Activated CD4-positive, alpha-beta T cell treated with anti-CD3 and anti-CD28 coated beads, Interleukin-2, amount 10 ng/mL, durations not matched to agents 7 days and 5 days (primary cell): Measurements from ENCODE around the gene CHCHD1. TPM values are rescaled to one million over a fixed set of nuclear protein-coding genes. Genes with fewer than 3 reads are reported as not detected.

ENCODE experiments used
- CTCF ChIA-PET: fragments of 350-600 bp; sonication (Branson Sonifier 250); formaldehyde crosslinking; loops from one replicate; lab custom pipeline; 2021; ENCODE audit warnings: antibody characterized with exemption; lab: Charles Lee
- POLR2A ChIA-PET: fragments of 350-600 bp; sonication (Branson Sonifier 250); formaldehyde crosslinking; loops from one replicate; lab custom pipeline; 2021; ENCODE audit warnings: antibody characterized with exemption; lab: Charles Lee
- DNase-seq: peaks from one replicate; pipeline ENCODE4 v3.0.0-alpha.2; 2020
- H3K27ac Mint-ChIP-seq: one replicate; pipeline ENCODE4 v1.8.0; 2021; ENCODE audit warnings: mild to moderate bottlenecking, moderate library complexity, mixed read lengths
- H3K27me3 Mint-ChIP-seq: one replicate; pipeline ENCODE4 v1.8.0; 2021; ENCODE audit warnings: mixed read lengths
- H3K36me3 Mint-ChIP-seq: one replicate; pipeline ENCODE4 v1.8.0; 2021; ENCODE audit warnings: low read depth, mixed read lengths
- H3K4me1 Mint-ChIP-seq: one replicate; pipeline ENCODE4 v1.8.0; 2021; ENCODE audit warnings: mixed read lengths
- H3K4me3 Mint-ChIP-seq: one replicate; pipeline ENCODE4 v1.8.0; 2021; ENCODE audit warnings: mild to moderate bottlenecking, moderate library complexity, mixed read lengths
- H3K9me3 Mint-ChIP-seq: one replicate; pipeline ENCODE4 v1.8.0; 2021; ENCODE audit warnings: mixed read lengths
- total RNA-seq, 2 experiments: library from RNA; stranded (reverse); gene quantifications; one replicate each; pipeline ENCODE4 v1.2.3, GENCODE V29; 2021

The CHCHD1 gene
- total RNA-seq, 2 experiments from 2014 or later = 22.3 to 27.4 TPM

- ChIA-PET CTCF (interaction anchor here (0.9 kb wide), 1 partner anchor 13 kb away, joined by 3 read pairs; no protein-coding TSS in a partner anchor), POLR2A (no interaction called here)
- no peaks in the 10 kb centered on the region for H3K27me3 Mint-ChIP-seq
- DNase-seq = no peak
- peak overlapping the region; percentile 63 for H3K4me3 Mint-ChIP-seq
- peak overlapping the region; percentile 48 for H3K27ac Mint-ChIP-seq
- peaks cover 51% of the 10 kb centered on the region for H3K4me1 Mint-ChIP-seq
- H3K36me3 Mint-ChIP-seq = peaks cover 39% of the 10 kb centered on the region
- H3K9me3 Mint-ChIP-seq = no peaks in the 10 kb centered on the region
Observed at GRCh38 chr10:73746721-73747120, 35.1 kb upstream of the CHCHD1 start.

DNA sequence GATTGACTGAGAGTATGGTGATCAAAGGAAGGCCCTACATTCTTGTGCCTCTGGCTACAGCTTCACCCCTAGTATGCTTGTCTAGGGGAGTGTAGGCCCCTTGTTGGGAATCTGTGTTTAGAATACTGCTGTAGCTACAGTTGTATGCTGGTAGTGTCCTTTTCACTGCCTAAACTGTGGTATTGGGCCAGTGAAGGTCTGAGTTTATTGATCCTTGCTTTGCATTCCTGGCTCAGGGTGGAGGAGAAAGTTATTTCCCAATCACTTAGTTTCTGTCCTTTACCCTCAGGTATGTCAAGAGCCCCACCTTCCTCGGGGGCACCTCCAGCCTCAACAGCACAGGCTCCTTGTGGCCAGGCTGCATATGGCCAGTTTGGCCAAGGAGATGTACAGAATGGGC lies 31.0 kb upstream of the CHCHD1 start:
- no peaks in the 10 kb centered on the region for H3K9me3 Mint-ChIP-seq

DNA sequence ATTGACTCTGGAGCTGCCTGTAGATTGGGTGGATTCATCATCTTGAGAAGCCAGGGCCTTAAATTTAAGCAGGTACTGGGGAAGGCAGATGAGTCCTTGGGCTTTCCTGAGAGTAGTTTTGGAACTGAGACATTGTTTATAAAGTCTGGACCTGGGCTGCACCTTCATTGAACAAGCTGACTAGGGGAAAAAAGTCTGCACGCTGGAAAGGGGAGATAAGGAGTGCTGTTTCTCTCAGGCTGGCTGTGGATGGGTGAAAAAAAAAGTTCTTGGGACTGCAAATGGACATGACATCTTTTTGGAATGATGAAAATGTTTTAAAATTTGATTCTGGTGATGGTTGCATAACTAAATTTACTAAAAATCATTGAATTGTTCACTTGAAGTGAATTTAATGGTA lies 25.7 kb upstream of the CHCHD1 start:
- Mint-ChIP-seq H3K27me3 (no peaks in the 10 kb centered on the region), H3K4me1 (peaks cover 49% of the 10 kb centered on the region)

More for the DNA sequence above, 31.0 kb upstream of the CHCHD1 start:
- ChIA-PET CTCF (interaction anchor here (1.3 to 1.4 kb wide), 2 partner anchors 13 to 18 kb away, joined by 3 to 7 read pairs; no protein-coding TSS in a partner anchor), POLR2A (no interaction called here)
- Mint-ChIP-seq H3K4me1 (peaks cover 39% of the 10 kb centered on the region), H3K27me3 (no peaks in the 10 kb centered on the region), H3K27ac (no peak overlapping the region), H3K4me3 (no peak overlapping the region), H3K36me3 (peaks cover 52% of the 10 kb centered on the region)
- DNase-seq = no peak

DNA sequence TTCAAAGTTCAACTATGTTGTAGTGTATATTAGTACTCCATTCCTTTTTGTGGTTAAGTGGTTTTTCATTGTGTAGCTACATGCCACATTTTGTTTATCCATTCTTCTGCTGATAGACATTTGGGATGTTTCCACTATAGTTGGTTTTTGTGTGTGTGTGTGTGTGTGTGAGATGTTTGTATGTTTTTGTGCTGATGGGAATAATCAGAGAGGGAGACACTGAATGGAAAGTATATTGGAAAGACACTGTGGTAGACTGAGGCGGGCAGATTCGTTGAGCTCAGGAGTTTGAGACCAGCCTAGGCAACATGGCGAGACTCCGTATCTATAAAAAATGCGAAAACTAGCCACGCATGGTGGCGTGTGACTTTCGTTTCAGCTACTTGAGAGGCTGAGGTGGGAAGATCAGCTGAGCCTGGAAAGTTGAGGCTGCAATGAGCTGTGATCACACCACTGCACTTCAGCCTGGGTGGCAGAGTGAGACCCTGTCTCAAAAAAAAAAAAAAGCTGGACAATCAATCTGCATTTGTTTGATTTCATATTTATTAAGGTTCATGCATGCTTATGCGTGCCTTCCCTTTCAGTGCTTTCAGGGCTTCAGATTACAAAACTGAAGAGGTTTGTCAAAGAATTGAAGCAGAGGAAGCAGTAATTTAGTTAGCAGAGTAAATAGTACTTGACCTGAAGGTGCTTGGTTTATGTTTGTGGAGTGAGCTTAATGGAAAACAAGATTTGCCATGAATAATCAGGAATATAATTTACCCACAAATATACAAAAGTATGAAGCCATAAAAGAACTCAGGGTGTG lies 22.9 kb upstream of the CHCHD1 start:
- Mint-ChIP-seq H3K27me3 (no peaks in the 10 kb centered on the region), H3K4me3 (no peak overlapping the region), H3K9me3 (no peaks in the 10 kb centered on the region), H3K27ac (peak overlapping the region; percentile 83), H3K4me1 (peaks cover 55% of the 10 kb centered on the region), H3K36me3 (peaks cover 60% of the 10 kb centered on the region)
- POLR2A ChIA-PET = interaction anchor here (0.6 to 1.0 kb wide), 3 partner anchors 14 to 22 kb away, joined by 3 read pairs; partner anchors contain the start of gene CHCHD1
- CTCF ChIA-PET = interaction anchor here (0.6 to 3.3 kb wide), 5 partner anchors 10 to 444 kb away, joined by 3 to 13 read pairs (median 5); partner anchors contain the start of gene CHCHD1
- no peak for DNase-seq

More for the DNA sequence above, 25.7 kb upstream of the CHCHD1 start:
- ChIA-PET CTCF (no interaction called here), POLR2A (no interaction called here)
- no peaks in the 10 kb centered on the region for H3K9me3 Mint-ChIP-seq
- no peak for DNase-seq
- no peak overlapping the region for H3K4me3 Mint-ChIP-seq
- H3K36me3 Mint-ChIP-seq = peaks cover 57% of the 10 kb centered on the region
- no peak overlapping the region for H3K27ac Mint-ChIP-seq

GRCh38 chr10:73759512-73760115 lies 22.2 kb upstream of the CHCHD1 start:
- no peak overlapping the region for H3K4me3 Mint-ChIP-seq
- H3K4me1 Mint-ChIP-seq = peaks cover 55% of the 10 kb centered on the region
- ChIA-PET CTCF (interaction anchor here (1.1 to 3.3 kb wide), 4 partner anchors 9 to 22 kb away, joined by 3 to 13 read pairs (median 8); partner anchors contain the start of gene CHCHD1), POLR2A (interaction anchor here (1.0 kb wide), 1 partner anchor 22 kb away, joined by 3 read pairs; the partner anchor contains the start of gene CHCHD1)
- H3K27ac Mint-ChIP-seq = peak overlapping the region; percentile 83
- DNase-seq = peak; percentile 48
- no peaks in the 10 kb centered on the region for H3K27me3 Mint-ChIP-seq
- H3K36me3 Mint-ChIP-seq = peaks cover 60% of the 10 kb centered on the region
- H3K9me3 Mint-ChIP-seq = no peaks in the 10 kb centered on the region

DNA sequence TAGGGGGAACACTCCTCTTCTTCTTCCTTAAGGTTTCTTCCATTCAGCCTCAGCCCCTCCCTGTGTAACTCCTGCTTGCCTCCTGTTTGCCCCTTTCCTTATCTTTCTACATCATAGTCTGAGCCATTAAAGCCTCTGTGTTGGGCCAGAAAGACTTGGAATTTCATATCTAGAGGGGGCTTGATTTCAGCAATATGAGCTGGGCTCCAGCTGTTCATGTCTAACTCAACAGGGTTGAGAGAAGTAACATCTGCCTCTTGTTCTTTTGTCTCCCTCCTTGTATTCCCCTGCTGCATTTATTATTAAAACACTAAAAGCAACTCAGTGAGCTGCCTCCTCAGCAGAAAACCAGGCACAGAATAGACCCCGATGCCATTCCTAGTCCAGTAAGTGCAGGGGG lies 20.1 kb upstream of the CHCHD1 start:
- CTCF ChIA-PET = interaction anchor here (1.1 to 3.6 kb wide), 4 partner anchors 8 to 17 kb away, joined by 3 to 16 read pairs (median 6); partner anchors contain the start of gene SEC24C
- POLR2A ChIA-PET = no interaction called here
- no peak for DNase-seq
- no peaks in the 10 kb centered on the region for H3K9me3 Mint-ChIP-seq
- H3K27me3 Mint-ChIP-seq = no peaks in the 10 kb centered on the region
- no peak overlapping the region for H3K4me3 Mint-ChIP-seq
- H3K27ac Mint-ChIP-seq = no peak overlapping the region
- peaks cover 72% of the 10 kb centered on the region for H3K36me3 Mint-ChIP-seq
- peaks cover 56% of the 10 kb centered on the region for H3K4me1 Mint-ChIP-seq

DNA sequence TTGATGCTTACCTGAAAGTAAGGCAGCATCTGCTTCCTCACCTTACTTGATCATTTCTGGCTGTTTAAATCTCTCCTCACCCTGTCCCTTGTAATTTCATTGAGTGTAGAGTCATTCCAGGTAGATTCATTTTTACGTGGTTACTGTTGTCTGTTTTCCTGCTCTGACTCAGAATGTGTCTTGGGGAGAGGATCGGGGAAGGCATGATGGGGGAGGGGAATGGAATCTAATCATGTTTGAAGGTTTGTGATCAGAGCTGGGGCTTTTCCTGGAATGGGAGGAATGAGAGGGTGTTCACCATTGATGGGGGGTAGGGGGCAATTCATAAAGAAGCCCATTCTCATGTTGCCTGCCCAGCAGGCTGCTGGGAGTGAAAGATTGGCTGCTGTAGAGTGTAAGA lies 18.9 kb upstream of the CHCHD1 start:
- Mint-ChIP-seq H3K27ac (peak overlapping the region; percentile 21), H3K27me3 (no peaks in the 10 kb centered on the region), H3K36me3 (peaks cover 74% of the 10 kb centered on the region), H3K4me3 (no peak overlapping the region), H3K9me3 (no peaks in the 10 kb centered on the region), H3K4me1 (peaks cover 56% of the 10 kb centered on the region)
- no peak for DNase-seq
- ChIA-PET POLR2A (interaction anchor here (1.4 kb wide), 1 partner anchor 9 kb away, joined by 5 read pairs; a partner anchor contains a TSS), CTCF (interaction anchor here (1.4 to 3.6 kb wide), 4 partner anchors 9 to 18 kb away, joined by 3 to 16 read pairs (median 8); partner anchors contain the start of gene SEC24C)

GRCh38 chr10:73763343-73763742 lies 18.5 kb upstream of the CHCHD1 start:
- no peak for DNase-seq
- no peaks in the 10 kb centered on the region for H3K27me3 Mint-ChIP-seq
- H3K36me3 Mint-ChIP-seq = peaks cover 77% of the 10 kb centered on the region
- POLR2A ChIA-PET = interaction anchor here (1.4 kb wide), 1 partner anchor 9 kb away, joined by 5 read pairs; a partner anchor contains a TSS
- CTCF ChIA-PET = interaction anchor here (1.4 to 3.6 kb wide), 4 partner anchors 9 to 19 kb away, joined by 3 to 16 read pairs (median 8); partner anchors contain the start of gene SEC24C
- no peaks in the 10 kb centered on the region for H3K9me3 Mint-ChIP-seq
- no peak overlapping the region for H3K27ac Mint-ChIP-seq
- peaks cover 53% of the 10 kb centered on the region for H3K4me1 Mint-ChIP-seq
- H3K4me3 Mint-ChIP-seq = no peak overlapping the region

DNA sequence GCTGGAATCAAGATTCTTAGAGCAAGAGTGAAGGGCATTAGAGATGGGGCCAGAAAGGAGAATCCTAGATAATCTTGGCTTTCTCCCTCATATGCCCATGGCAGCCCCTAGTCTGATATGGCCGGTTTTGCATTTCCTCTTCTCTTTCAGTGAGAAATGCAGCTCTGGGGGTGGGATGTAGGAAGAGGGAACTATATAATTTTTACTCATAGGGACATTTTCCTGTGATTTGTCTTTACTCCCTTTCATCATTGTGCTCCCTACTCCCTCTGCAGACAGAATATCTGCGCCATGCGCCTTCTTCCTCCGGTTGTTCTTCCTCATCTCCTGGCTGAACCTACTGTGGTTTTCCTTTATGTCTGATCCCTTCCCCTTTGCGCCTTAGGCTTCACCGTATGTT lies 16.8 kb upstream of the CHCHD1 start:
- peaks cover 79% of the 10 kb centered on the region for H3K36me3 Mint-ChIP-seq
- H3K4me1 Mint-ChIP-seq = peaks cover 51% of the 10 kb centered on the region
- H3K9me3 Mint-ChIP-seq = no peaks in the 10 kb centered on the region
- POLR2A ChIA-PET = no interaction called here
- CTCF ChIA-PET = interaction anchor here (1.3 to 9.8 kb wide), 4 partner anchors 7 to 18 kb away, joined by 5 to 103 read pairs (median 12); partner anchors contain the start of genes CHCHD1 and ZSWIM8
- no peak overlapping the region for H3K27ac Mint-ChIP-seq
- H3K4me3 Mint-ChIP-seq = no peak overlapping the region
- no peak for DNase-seq
- no peaks in the 10 kb centered on the region for H3K27me3 Mint-ChIP-seq

- Mint-ChIP-seq H3K27ac (peak overlapping the region; percentile 28), H3K9me3 (no peaks in the 10 kb centered on the region), H3K4me1 (peaks cover 52% of the 10 kb centered on the region), H3K36me3 (peaks cover 75% of the 10 kb centered on the region), H3K4me3 (no peak overlapping the region), H3K27me3 (no peaks in the 10 kb centered on the region)
- ChIA-PET CTCF (interaction anchor here (0.6 to 9.8 kb wide), 9 partner anchors 10 to 533 kb away, joined by 3 to 103 read pairs (median 4); partner anchors contain the start of genes CHCHD1, SEC24C and ZSWIM8), POLR2A (no interaction called here)
- DNase-seq = peak; percentile 80
Observed at GRCh38 chr10:73768881-73769280, 13.0 kb upstream of the CHCHD1 start.

- DNase-seq = no peak
- H3K27ac Mint-ChIP-seq = peak overlapping the region; percentile 47
- no peaks in the 10 kb centered on the region for H3K9me3 Mint-ChIP-seq
- no peaks in the 10 kb centered on the region for H3K27me3 Mint-ChIP-seq
- H3K36me3 Mint-ChIP-seq = peaks cover 77% of the 10 kb centered on the region
- CTCF ChIA-PET = interaction anchor here (0.5 to 9.8 kb wide), 9 partner anchors 10 to 600 kb away, joined by 3 to 103 read pairs (median 4); partner anchors contain the start of genes CHCHD1, SEC24C and ZSWIM8
- peaks cover 57% of the 10 kb centered on the region for H3K4me1 Mint-ChIP-seq
- POLR2A ChIA-PET = no interaction called here
- H3K4me3 Mint-ChIP-seq = no peak overlapping the region
Observed at GRCh38 chr10:73769396-73769795, 12.5 kb upstream of the CHCHD1 start.

DNA sequence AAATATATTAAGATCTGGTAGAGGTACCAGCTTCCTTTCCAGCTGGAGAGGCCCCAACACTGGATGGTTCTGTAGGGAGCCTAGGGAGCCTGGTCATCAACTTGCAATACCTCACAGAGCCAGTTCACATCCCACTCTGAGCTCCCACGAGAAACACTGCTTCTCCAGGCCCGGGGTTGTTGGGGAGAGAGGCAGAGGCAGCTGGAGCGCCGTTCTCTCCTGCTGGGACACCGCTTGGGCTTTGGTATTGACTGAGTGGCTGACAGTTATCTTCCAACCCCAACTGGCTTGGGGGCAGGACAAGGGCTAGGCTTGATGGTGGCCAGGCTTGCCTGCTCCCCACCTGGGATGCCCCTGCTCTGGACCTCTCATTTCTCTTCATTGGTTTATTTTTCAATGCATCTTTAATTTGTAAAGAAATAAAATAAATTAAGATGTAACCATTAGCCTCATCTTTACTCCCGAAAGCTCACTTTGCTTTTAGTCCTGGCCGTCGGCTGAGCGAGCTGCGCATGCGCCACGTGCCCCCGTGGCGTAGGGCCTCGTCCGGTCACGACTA lies 10.0 kb upstream of the CHCHD1 start:
- Mint-ChIP-seq H3K9me3 (no peaks in the 10 kb centered on the region), H3K27me3 (no peaks in the 10 kb centered on the region), H3K27ac (peak overlapping the region; percentile 94), H3K4me3 (peak overlapping the region; percentile 95), H3K4me1 (peaks cover 67% of the 10 kb centered on the region), H3K36me3 (peaks cover 70% of the 10 kb centered on the region)
- CTCF ChIA-PET = interaction anchor here (1.0 to 9.8 kb wide), 7 partner anchors 9 to 182 kb away, joined by 3 to 103 read pairs (median 10); partner anchors contain the start of genes CHCHD1 and ZSWIM8
- DNase-seq = peak; percentile 80
- POLR2A ChIA-PET = interaction anchor here (1.0 to 2.1 kb wide), 2 partner anchors 9 to 10 kb away, joined by 5 to 9 read pairs; partner anchors contain the start of gene CHCHD1
